UCSD-AML1 (cell line): Measurements from ENCODE around the gene GTF2H4.

Experiments used
- DNase-seq: peaks from one replicate; lab custom pipeline; 2025; ENCODE audit not compliant: unreplicated experiment; lab: John Stamatoyannopoulos, UW

GTF2H4 gene

DNA sequence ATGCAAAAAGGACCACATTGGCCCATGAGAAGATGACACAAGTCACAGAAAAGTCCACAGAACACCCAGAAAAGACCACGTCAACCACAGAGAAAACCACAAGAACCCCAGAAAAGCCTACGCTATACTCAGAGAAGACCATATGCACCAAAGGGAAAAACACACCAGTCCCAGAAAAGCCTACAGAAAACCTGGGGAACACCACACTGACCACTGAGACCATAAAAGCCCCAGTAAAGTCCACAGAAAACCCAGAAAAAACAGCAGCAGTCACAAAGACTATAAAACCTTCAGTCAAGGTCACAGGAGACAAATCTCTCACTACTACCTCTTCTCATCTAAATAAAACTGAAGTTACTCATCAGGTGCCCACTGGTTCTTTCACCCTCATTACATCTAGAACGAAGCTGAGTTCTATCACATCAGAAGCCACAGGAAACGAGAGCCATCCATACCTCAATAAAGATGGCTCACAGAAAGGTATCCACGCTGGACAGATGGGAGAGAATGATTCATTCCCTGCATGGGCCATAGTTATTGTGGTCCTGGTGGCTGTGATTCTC, 44.0 kb downstream of the GTF2H4 start:
- DNase-seq, result no peak

- no peak for DNase-seq
These were observed 46.8 kb downstream of the GTF2H4 start for GRCh38 chr6:30954631-30955366.

- DNase-seq, result peak; percentile 71
These were observed 47.5 kb downstream of the GTF2H4 start for GRCh38 chr6:30955367-30956042.

DNA sequence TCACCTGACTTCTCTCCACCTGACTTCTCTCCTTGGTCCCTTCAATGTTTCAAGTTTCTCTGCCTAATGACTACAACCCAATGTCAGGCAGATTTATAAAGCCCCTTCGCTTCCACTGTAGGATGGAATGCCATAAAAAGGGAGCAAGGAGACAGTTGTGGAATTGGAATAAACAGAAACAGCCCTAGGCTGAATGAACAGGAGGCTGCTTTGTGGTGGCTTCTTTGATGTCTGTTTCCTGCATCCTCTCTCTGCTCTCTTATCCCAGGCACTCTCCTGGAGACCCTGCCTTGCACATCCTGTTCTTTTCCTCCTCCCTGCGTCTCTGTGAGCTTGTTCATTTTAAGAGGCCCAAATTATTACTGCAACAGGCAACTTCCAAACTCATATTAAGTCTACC, 49.7 kb downstream of the GTF2H4 start:
- no peak for DNase-seq

DNA sequence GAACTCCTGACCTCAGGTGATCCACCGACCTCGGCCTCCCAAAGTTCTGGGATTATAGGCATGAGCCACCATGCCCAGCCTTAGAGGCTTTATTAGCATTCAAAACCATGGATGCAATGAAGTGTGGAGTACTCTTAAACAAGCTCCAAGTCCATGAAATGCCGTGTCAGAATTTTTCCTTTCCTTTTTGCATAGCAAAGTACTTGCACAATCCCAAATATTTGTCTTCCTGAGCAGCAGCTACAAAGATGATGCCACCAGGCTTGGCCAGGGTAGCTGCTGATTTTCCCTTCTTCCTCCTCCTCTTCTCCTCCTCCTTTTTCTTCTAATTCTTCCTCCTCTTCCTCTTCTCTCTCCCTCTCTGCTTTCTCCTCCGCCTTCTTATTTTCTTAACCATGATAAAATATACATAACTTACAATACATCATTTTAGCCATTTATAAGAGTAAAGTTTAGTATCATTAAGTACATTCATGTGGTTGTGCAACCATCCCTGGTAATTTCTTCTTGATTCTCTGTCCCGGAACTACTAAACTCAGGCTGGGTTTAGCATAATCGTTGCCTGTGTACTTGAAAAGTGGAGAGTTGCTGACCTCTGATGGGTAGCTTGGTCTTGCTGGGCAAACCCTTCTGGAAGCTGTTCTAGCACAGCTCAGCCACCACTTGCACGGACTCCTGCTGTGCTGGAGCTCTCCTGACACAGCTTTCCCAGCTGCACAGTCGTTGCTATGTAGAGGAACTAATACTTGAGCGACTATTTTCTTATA, 53.1 kb downstream of the GTF2H4 start:
- DNase-seq, result no peak

GRCh38 chr6:30962716-30963115, 54.7 kb downstream of the GTF2H4 start:
- DNase-seq, result no peak

DNA sequence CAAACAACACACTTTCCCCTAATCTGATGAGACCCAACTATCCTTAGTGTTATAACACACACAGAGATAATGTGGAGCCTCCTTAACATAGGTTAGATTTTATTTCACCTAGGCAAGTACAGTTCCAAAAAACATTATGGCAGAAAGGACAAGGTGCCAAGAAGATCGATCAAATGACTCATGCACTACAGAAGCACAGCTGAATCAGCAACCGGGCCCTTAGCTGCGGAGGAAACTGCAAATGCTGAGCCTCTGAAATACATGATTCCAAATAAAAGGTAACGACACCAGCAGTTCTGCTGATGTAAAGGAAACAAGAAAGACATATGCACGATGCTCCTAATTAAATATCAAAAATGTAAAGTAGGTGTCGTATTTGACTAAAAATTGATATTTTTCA, 55.6 kb downstream of the GTF2H4 start:
- no peak for DNase-seq
